GM18502 (cell line): ENCODE results near the gene ARHGEF6.

Experiments
- ATAC-seq: cut with Tn5 transposase; IDR thresholded peaks from one replicate; pipeline ENCODE4 v1.9.1; 2021; ENCODE audit warnings: mild to moderate bottlenecking; ENCODE audit not compliant: unreplicated experiment, poor library complexity

ARHGEF6 gene

GRCh38 chrX:136619899-136620505, 160.7 kb downstream of the ARHGEF6 start:
- ATAC-seq, result no peak

- peak; percentile 86 for ATAC-seq
Observed at GRCh38 chrX:136616987-136617685, 163.6 kb downstream of the ARHGEF6 start.
